Cardiac muscle cell (in vitro differentiated cells and primary cell): Measurements from ENCODE around the gene MEF2B. TPM values are rescaled to one million over a fixed set of nuclear protein-coding genes. Genes with fewer than 3 reads are reported as not detected.
A peak's percentile ranks its signal among the peaks of the same experiment; 100 is the strongest.
"Not testable (repeated sequence)": the region's sequence is repeated elsewhere in the genome, so short reads cannot be mapped to it uniquely, and the experiment has no call there.

Experiments used
- DNase-seq, 2 donors: peaks; one replicate each; pipeline versions ENCODE4 v3.0.0 to v3.0.0-alpha.2; 2010 to 2017; ENCODE audit warnings: low read depth in 1 of 2, low spot score in 1 of 2
- H3K27ac ChIP-seq: fragments of 200-600 bp; sonication (generic); 2 replicates; pipeline ENCODE4 v1.5.1; 2016
- H3K27me3 ChIP-seq: fragments of 200-600 bp; sonication (generic); 2 replicates; pipeline ENCODE4 v1.6.0; 2016; ENCODE audit warnings: control low read depth
- H3K36me3 ChIP-seq: fragments of 200-600 bp; sonication (generic); 2 replicates; pipeline ENCODE4 v1.5.1; 2016; ENCODE audit warnings: control low read depth
- H3K4me1 ChIP-seq: fragments of 200-600 bp; sonication (generic); 2 replicates; pipeline ENCODE4 v1.8.1; 2017; ENCODE audit warnings: low read depth, mild to moderate bottlenecking, mixed run types
- H3K4me3 ChIP-seq: fragments of 200-600 bp; sonication (generic); 2 replicates; pipeline ENCODE4 v1.5.1; 2016; ENCODE audit warnings: mild to moderate bottlenecking
- H3K9me3 ChIP-seq: fragments of 200-600 bp; sonication (generic); 2 replicates; pipeline ENCODE4 v1.5.1; 2017; ENCODE audit warnings: low read depth, mild to moderate bottlenecking, control low read depth
- polyA plus RNA-seq: library from polyadenylated mRNA; unstranded; fragments of >200 nt; fragmentation: Nextera tagmentation; extraction: Ambion mirVana; gene quantifications from 2 replicates; pipeline ENCODE4 v1.2.1, GENCODE V29; 2016
- total RNA-seq: library from RNA; depleted of rRNA; stranded (reverse); fragments of >200 nt; gene quantifications from 2 replicates; pipeline ENCODE4 v1.2.3, GENCODE V29; 2016
- TF ChIP-seq, protein P1 (sequence below): IDR thresholded peaks from 2 replicates; pipeline ENCODE4 v1.5.1; 2012; ENCODE audit warnings: low read depth, mild to moderate bottlenecking, low read length

The MEF2B gene
- total and polyA plus RNA-seq, 2 experiments from 2014 or later: 1.2 TPM; not detected in 1

DNA sequence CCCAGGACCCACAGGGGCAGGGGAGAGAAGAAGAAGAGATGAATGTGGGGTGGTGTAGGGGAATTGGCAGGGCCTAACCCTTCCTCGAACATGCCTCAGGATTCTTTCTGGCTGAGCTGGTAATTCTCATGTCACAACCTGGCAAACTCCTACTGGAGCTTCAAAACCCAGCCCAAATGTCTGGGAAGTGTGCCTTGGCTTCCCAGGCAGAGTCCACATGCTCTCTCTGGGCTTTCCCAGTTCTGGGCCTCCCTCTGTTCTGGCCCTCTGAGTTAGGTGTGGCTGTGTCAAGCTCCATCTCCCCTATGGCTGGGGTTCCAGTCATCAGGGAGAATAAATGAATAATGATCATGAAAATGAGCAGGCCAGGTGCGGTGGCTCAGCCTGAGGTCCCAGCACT lies 20.6 kb downstream of the MEF2B start:
- H3K9me3 ChIP-seq: no peaks in the 10 kb centered on the region
- no peak for DNase-seq
- no peak overlapping the region for H3K27ac ChIP-seq
- TF ChIP-seq, protein P1, sequence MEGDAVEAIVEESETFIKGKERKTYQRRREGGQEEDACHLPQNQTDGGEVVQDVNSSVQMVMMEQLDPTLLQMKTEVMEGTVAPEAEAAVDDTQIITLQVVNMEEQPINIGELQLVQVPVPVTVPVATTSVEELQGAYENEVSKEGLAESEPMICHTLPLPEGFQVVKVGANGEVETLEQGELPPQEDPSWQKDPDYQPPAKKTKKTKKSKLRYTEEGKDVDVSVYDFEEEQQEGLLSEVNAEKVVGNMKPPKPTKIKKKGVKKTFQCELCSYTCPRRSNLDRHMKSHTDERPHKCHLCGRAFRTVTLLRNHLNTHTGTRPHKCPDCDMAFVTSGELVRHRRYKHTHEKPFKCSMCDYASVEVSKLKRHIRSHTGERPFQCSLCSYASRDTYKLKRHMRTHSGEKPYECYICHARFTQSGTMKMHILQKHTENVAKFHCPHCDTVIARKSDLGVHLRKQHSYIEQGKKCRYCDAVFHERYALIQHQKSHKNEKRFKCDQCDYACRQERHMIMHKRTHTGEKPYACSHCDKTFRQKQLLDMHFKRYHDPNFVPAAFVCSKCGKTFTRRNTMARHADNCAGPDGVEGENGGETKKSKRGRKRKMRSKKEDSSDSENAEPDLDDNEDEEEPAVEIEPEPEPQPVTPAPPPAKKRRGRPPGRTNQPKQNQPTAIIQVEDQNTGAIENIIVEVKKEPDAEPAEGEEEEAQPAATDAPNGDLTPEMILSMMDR: no peak
- H3K36me3 ChIP-seq: no peaks in the 10 kb centered on the region
- H3K27me3 ChIP-seq: no peaks in the 10 kb centered on the region
- H3K4me1 ChIP-seq: no peaks in the 10 kb centered on the region
- no peak overlapping the region for H3K4me3 ChIP-seq

DNA sequence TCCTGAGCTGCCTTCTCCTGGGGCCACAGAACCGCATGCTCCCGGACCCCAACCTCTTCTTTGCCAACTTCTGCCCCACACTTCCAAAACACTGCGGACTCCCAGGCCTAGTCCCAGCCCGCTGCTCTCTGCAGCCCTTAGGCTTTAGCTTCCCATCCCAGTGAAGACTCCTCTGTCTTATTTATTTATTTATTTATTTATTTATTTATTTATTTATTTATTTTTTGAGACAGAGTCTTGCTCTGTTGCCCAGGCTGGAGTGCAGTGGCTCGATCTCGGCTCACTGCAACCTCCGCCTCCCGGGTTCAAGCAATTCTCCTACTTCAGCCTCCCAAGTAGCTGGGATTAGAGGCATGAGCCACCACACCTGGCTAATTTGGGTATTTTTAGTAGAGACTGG lies 21.6 kb downstream of the MEF2B start:
- not testable (repeated sequence) for H3K27me3 ChIP-seq, H3K4me3 ChIP-seq, H3K9me3 ChIP-seq, H3K27ac ChIP-seq, DNase-seq, H3K36me3 ChIP-seq, H3K4me1 ChIP-seq

- no peak overlapping the region for H3K4me3 ChIP-seq
- H3K4me1 ChIP-seq: no peaks in the 10 kb centered on the region
- no peaks in the 10 kb centered on the region for H3K36me3 ChIP-seq
- H3K27me3 ChIP-seq: no peaks in the 10 kb centered on the region
- H3K27ac ChIP-seq: no peak overlapping the region
- H3K9me3 ChIP-seq: no peaks in the 10 kb centered on the region
- TF ChIP-seq, protein P1: no peak
- DNase-seq: no peak
Observed at GRCh38 chr19:19147344-19147743, 22.7 kb downstream of the MEF2B start.

DNA sequence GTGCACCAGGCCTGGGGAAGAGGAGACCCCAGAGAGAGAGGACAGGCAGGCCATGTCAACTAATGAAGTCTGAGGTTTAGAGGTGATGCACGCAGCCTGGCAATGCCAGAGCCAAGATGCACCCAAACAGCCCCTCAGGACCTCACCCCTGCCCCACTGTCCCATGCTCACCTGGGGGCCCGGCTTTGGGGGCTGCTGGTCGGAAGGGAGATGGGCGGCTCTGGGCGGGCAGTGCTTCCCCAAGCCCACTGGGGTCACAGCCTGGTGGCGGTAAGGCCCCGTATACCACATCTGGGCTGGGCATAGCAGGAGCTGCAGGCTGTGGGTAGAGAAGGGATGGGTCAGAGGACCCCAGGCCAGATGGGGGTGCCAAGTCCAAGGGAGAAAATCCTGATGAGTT lies 23.2 kb downstream of the MEF2B start:
- TF ChIP-seq, protein P1: no peak
- H3K4me3 ChIP-seq: no peak overlapping the region
- no peaks in the 10 kb centered on the region for H3K27me3 ChIP-seq
- no peak for DNase-seq
- H3K4me1 ChIP-seq: no peaks in the 10 kb centered on the region
- no peak overlapping the region for H3K27ac ChIP-seq
- H3K36me3 ChIP-seq: no peaks in the 10 kb centered on the region
- no peaks in the 10 kb centered on the region for H3K9me3 ChIP-seq

GRCh38 chr19:19145684-19146608 lies 24.1 kb downstream of the MEF2B start:
- Histone ChIP-seq H3K4me3 (no peak overlapping the region), H3K36me3 (no peaks in the 10 kb centered on the region), H3K4me1 (no peaks in the 10 kb centered on the region), H3K27ac (no peak overlapping the region), H3K27me3 (peaks cover 2% of the 10 kb centered on the region), H3K9me3 (no peaks in the 10 kb centered on the region)
- TF ChIP-seq, protein P1: peak; percentile 90
- DNase-seq: peak; percentile 70 to 73

GRCh38 chr19:19145281-19145680 lies 24.8 kb downstream of the MEF2B start:
- Histone ChIP-seq H3K36me3 (no peaks in the 10 kb centered on the region), H3K27me3 (peaks cover 3% of the 10 kb centered on the region), H3K9me3 (no peaks in the 10 kb centered on the region), H3K4me3 (no peak overlapping the region), H3K27ac (no peak overlapping the region), H3K4me1 (no peaks in the 10 kb centered on the region)
- TF ChIP-seq, protein P1: no peak
- DNase-seq: no peak
